VCaP (cell line): ENCODE results near the gene CSF1R.
A peak's percentile ranks its signal among the peaks of the same experiment; 100 is the strongest.
"Not testable (repeated sequence)": the region's sequence is repeated elsewhere in the genome, so short reads cannot be mapped to it uniquely, and the experiment has no call there.

ENCODE experiments used
- H3K27ac ChIP-seq: fragments of 450-650 bp; 2 replicates; pipeline ENCODE4 v1.5.1; 2017
- TF ChIP-seq, protein P1 (sequence below): fragments of 450-650 bp; conservative IDR thresholded peaks from 2 replicates; pipeline ENCODE4 v1.5.1; 2017; ENCODE audit warnings: mild to moderate bottlenecking, moderate library complexity

Gene CSF1R

GRCh38 chr5:150052956-150053712 is 33.2 kb downstream of the CSF1R start:
- H3K27ac ChIP-seq: no peak overlapping the region
- TF ChIP-seq, protein P1, sequence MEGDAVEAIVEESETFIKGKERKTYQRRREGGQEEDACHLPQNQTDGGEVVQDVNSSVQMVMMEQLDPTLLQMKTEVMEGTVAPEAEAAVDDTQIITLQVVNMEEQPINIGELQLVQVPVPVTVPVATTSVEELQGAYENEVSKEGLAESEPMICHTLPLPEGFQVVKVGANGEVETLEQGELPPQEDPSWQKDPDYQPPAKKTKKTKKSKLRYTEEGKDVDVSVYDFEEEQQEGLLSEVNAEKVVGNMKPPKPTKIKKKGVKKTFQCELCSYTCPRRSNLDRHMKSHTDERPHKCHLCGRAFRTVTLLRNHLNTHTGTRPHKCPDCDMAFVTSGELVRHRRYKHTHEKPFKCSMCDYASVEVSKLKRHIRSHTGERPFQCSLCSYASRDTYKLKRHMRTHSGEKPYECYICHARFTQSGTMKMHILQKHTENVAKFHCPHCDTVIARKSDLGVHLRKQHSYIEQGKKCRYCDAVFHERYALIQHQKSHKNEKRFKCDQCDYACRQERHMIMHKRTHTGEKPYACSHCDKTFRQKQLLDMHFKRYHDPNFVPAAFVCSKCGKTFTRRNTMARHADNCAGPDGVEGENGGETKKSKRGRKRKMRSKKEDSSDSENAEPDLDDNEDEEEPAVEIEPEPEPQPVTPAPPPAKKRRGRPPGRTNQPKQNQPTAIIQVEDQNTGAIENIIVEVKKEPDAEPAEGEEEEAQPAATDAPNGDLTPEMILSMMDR: no peak

DNA sequence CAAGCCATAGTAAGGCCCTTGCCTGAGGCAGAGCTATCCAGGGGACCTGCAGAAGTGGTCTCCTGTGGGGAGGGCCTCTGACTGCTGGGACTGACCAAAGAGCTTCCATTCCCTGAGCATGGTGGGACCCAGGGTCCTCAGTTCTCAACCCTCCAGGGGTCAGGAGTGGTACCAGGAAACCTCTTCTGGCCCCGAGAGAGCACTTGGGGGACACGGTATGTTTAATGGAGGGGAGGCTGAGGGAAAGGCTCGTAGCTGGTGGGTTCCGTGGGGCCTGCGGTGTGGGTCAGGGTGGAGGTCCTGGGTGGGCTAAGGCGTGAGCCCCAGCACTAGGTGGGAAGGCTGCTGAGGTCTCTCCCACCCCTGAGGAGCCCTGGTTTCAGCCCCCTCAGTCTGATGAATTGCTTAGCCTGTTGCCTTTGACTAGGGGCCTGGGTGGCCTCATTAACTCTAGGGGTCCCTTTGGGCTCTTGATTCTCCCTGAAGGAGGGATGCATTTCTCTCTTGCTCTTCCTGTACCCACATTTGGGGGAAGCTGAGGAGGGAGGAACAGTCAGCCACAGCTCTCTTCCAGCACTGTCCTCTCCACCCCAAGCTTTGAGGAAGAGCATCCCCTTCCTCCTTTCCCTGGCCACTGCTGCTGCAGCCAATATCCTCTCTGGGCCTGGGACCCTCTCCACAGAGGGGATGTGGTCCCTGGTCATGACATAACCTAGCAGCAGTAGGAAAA is 34.0 kb downstream of the CSF1R start:
- no peak overlapping the region for H3K27ac ChIP-seq
- TF ChIP-seq, protein P1: no peak

GRCh38 chr5:150051657-150052195 is 34.6 kb downstream of the CSF1R start:
- no peak overlapping the region for H3K27ac ChIP-seq
- TF ChIP-seq, protein P1: no peak

DNA sequence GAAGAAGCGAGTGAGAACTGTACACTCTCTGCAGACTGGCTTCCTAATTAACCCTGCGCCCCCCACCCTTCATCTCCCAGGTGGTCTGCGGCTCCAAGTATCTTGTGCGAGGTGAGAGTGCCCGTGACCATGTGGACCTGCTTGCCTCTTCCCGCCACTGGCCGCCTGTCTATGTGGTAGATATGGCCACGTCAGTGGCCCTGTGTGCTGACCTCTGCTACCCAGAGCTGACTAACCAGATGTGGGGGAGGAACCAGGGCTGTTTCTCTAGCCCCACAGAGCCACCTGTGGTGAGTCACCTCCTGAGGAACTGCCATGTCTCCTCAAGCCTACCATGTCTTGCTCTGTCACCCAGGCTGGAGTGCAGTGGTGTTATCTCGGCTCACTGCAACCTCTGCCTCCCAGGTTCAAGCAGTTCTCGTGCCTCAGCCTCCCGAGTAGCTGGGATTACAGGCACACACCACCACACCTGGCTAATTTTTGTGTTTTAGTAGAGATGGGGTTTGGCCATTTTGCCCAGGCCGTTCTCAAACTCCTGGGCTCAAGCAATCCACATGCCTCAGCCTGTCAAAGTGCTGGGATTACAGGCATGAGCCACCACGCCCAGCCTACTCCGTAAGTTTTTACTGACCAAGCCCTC is 36.1 kb downstream of the CSF1R start:
- H3K27ac ChIP-seq: not testable (repeated sequence)

- TF ChIP-seq, protein P1: no peak
- no peak overlapping the region for H3K27ac ChIP-seq
Observed at GRCh38 chr5:150046031-150046430, 40.3 kb downstream of the CSF1R start.

GRCh38 chr5:150045549-150045948 is 40.8 kb downstream of the CSF1R start:
- TF ChIP-seq, protein P1: peak; percentile 44
- no peak overlapping the region for H3K27ac ChIP-seq

GRCh38 chr5:150044712-150045111 is 41.6 kb downstream of the CSF1R start:
- TF ChIP-seq, protein P1: no peak
- H3K27ac ChIP-seq: no peak overlapping the region
